Nephron (organoid): Measurements from ENCODE around the gene PERM1.
A peak's percentile ranks its signal among the peaks of the same experiment; 100 is the strongest.

Source experiments
- H3K27ac Mint-ChIP-seq, 3 experiments: 2 replicates each; pipeline ENCODE4 v1.8.0; 2020; ENCODE audit warnings: mixed read lengths in 3 of 3, mild to moderate bottlenecking in 2 of 3, moderate library complexity in 1 of 3
- H3K27me3 Mint-ChIP-seq: 2 replicates; pipeline ENCODE4 v1.8.0; 2021; ENCODE audit warnings: low read depth, mild to moderate bottlenecking, moderate library complexity, mixed read lengths
- H3K36me3 Mint-ChIP-seq: 2 replicates; pipeline ENCODE4 v1.8.0; 2020; ENCODE audit warnings: low read depth, mixed read lengths
- H3K4me1 Mint-ChIP-seq: 2 replicates; pipeline ENCODE4 v1.8.0; 2020; ENCODE audit warnings: mixed read lengths
- H3K4me3 Mint-ChIP-seq, 3 experiments: 2 replicates each; pipeline ENCODE4 v1.8.0; 2020; ENCODE audit warnings: mild to moderate bottlenecking in 3 of 3, mixed read lengths in 3 of 3, moderate library complexity in 2 of 3
- H3K9me3 Mint-ChIP-seq: 2 replicates; pipeline ENCODE4 v1.8.0; 2020; ENCODE audit warnings: mixed read lengths
- TF ChIP-seq, protein P1 (sequence below), 3 experiments: fragments of 200-600 bp; sonication (generic); IDR thresholded peaks; one replicate each; pipeline ENCODE4 v1.5.0; 2021; ENCODE audit warnings: antibody characterized with exemption in 3 of 3; ENCODE audit not compliant: unreplicated experiment in 3 of 3

PERM1 gene

GRCh38 chr1:937521-937920 is 44.4 kb downstream of the PERM1 start:
- no peaks in the 10 kb centered on the region for H3K36me3 Mint-ChIP-seq
- peaks cover 30% of the 10 kb centered on the region for H3K27me3 Mint-ChIP-seq
- peak overlapping the region; percentile 84 to 85 (median 85) for H3K27ac Mint-ChIP-seq
- H3K9me3 Mint-ChIP-seq: no peaks in the 10 kb centered on the region
- TF ChIP-seq, protein P1, sequence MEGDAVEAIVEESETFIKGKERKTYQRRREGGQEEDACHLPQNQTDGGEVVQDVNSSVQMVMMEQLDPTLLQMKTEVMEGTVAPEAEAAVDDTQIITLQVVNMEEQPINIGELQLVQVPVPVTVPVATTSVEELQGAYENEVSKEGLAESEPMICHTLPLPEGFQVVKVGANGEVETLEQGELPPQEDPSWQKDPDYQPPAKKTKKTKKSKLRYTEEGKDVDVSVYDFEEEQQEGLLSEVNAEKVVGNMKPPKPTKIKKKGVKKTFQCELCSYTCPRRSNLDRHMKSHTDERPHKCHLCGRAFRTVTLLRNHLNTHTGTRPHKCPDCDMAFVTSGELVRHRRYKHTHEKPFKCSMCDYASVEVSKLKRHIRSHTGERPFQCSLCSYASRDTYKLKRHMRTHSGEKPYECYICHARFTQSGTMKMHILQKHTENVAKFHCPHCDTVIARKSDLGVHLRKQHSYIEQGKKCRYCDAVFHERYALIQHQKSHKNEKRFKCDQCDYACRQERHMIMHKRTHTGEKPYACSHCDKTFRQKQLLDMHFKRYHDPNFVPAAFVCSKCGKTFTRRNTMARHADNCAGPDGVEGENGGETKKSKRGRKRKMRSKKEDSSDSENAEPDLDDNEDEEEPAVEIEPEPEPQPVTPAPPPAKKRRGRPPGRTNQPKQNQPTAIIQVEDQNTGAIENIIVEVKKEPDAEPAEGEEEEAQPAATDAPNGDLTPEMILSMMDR (IDR thresholded peaks at IDR 0.05; ENCODE audit: unreplicated experiment in 3 of 3): no peak
- peaks cover 37% of the 10 kb centered on the region for H3K4me1 Mint-ChIP-seq
- H3K4me3 Mint-ChIP-seq: peak overlapping the region in 2 of 3 experiments; percentile 27 to 47

GRCh38 chr1:936348-937264 is 45.3 kb downstream of the PERM1 start:
- H3K27me3 Mint-ChIP-seq: peaks cover 31% of the 10 kb centered on the region
- no peak overlapping the region for H3K27ac Mint-ChIP-seq
- peaks cover 44% of the 10 kb centered on the region for H3K4me1 Mint-ChIP-seq
- TF ChIP-seq, protein P1 (IDR thresholded peaks at IDR 0.05; ENCODE audit: unreplicated experiment in 3 of 3): no peak
- H3K9me3 Mint-ChIP-seq: no peaks in the 10 kb centered on the region
- peak overlapping the region in 2 of 3 experiments; percentile 27 to 34 for H3K4me3 Mint-ChIP-seq
- peaks cover 2% of the 10 kb centered on the region for H3K36me3 Mint-ChIP-seq

- peak overlapping the region in 2 of 3 experiments; percentile 56 to 75 for H3K27ac Mint-ChIP-seq
- H3K27me3 Mint-ChIP-seq: peaks cover 38% of the 10 kb centered on the region
- H3K9me3 Mint-ChIP-seq: no peaks in the 10 kb centered on the region
- TF ChIP-seq, protein P1 (IDR thresholded peaks at IDR 0.05; ENCODE audit: unreplicated experiment in 3 of 3): no peak
- H3K4me3 Mint-ChIP-seq: peak overlapping the region; percentile 49 to 56 (median 54)
- peaks cover 7% of the 10 kb centered on the region for H3K36me3 Mint-ChIP-seq
- peaks cover 46% of the 10 kb centered on the region for H3K4me1 Mint-ChIP-seq
Measured at GRCh38 chr1:935751-936231, 46.1 kb downstream of the PERM1 start.

- peak overlapping the region; percentile 56 to 90 (median 75) for H3K27ac Mint-ChIP-seq
- H3K27me3 Mint-ChIP-seq: peaks cover 38% of the 10 kb centered on the region
- no peaks in the 10 kb centered on the region for H3K9me3 Mint-ChIP-seq
- H3K36me3 Mint-ChIP-seq: peaks cover 7% of the 10 kb centered on the region
- peaks cover 46% of the 10 kb centered on the region for H3K4me1 Mint-ChIP-seq
- H3K4me3 Mint-ChIP-seq: peak overlapping the region; percentile 64 to 81 (median 76)
- TF ChIP-seq, protein P1 (IDR thresholded peaks at IDR 0.05; ENCODE audit: unreplicated experiment in 3 of 3): no peak
Measured at GRCh38 chr1:934991-935750, 46.7 kb downstream of the PERM1 start.

DNA sequence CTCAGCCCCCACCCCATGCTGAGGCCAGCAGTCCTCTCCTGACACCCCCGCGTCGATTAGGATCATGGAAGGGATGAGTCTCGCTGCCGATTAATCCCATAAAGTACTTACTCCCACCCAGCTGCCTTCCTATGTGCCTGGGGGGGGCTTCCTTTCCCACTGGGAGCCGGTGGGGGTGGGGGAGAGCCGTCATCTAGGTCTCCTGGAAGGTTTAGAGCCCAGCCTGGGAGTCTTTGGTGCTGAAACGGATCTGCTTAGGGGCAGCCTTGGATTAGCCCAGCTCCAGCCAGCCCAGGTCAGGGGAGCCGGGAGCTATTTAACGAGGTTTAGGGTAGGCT is 48.3 kb downstream of the PERM1 start:
- Mint-ChIP-seq H3K36me3 (peaks cover 14% of the 10 kb centered on the region), H3K4me3 (peak overlapping the region; percentile 37 to 53 (median 38)), H3K4me1 (peaks cover 46% of the 10 kb centered on the region), H3K27me3 (peaks cover 37% of the 10 kb centered on the region), H3K9me3 (no peaks in the 10 kb centered on the region), H3K27ac (peak overlapping the region in 1 of 3 experiments; percentile 25)
- TF ChIP-seq, protein P1 (IDR thresholded peaks at IDR 0.05; ENCODE audit: unreplicated experiment in 3 of 3): no peak
